Measurements from ENCODE around the gene NEAT1. TPM values are rescaled to one million over a fixed set of nuclear protein-coding genes. Genes with fewer than 3 reads are reported as not detected.

Gene NEAT1
- total RNA-seq, 2 donors from 2014 or later, result 110 to 1,326 TPM

- H3K36me3 ChIP-seq, result no peaks in the 10 kb centered on the region
Observed at GRCh38 chr11:65434057-65434666, 11.6 kb downstream of the NEAT1 start.

GRCh38 chr11:65434667-65435410 lies 12.2 kb downstream of the NEAT1 start:
- Histone ChIP-seq H3K4me3 (no peak overlapping the region), H3K4me1 (replicated peaks) (no peaks in the 10 kb centered on the region), H3K36me3 (no peaks in the 10 kb centered on the region), H3K27me3 (replicated peaks; ENCODE audit: insufficient read depth) (no peaks in the 10 kb centered on the region), H3K27ac (peak overlapping the region in 1 of 2 donors; percentile 100), H3K9me3 (no peaks in the 10 kb centered on the region)
- intact Hi-C loops (cut with DNase I), result loop anchor here (5.0 kb wide), 1 partner anchor 32 kb away; no protein-coding TSS in a partner anchor
- 86% methylated on average over 5 of the region's 5 CpGs for WGBS
- no peak for DNase-seq (ENCODE audit: low spot score)
- TF ChIP-seq POLR2AphosphoS5 (IDR thresholded peaks at IDR 0.05) (no peak), CTCF (IDR thresholded peaks at IDR 0.05) (no peak), POLR2A (IDR thresholded peaks at IDR 0.05) (peak; percentile 6)

More at GRCh38 chr11:65434057-65434666, 11.6 kb downstream of the NEAT1 start:
- peak; percentile 51 for TF ChIP-seq POLR2AphosphoS5 (IDR thresholded peaks at IDR 0.05)
- peak; percentile 9 for TF ChIP-seq POLR2A (IDR thresholded peaks at IDR 0.05)
- TF ChIP-seq CTCF (IDR thresholded peaks at IDR 0.05), result no peak
- peak; percentile 15 for DNase-seq (ENCODE audit: low spot score)
- Histone ChIP-seq H3K27ac (peak overlapping the region in 1 of 2 donors; percentile 100), H3K27me3 (replicated peaks; ENCODE audit: insufficient read depth) (no peaks in the 10 kb centered on the region), H3K4me3 (no peak overlapping the region), H3K4me1 (replicated peaks) (no peaks in the 10 kb centered on the region), H3K9me3 (no peaks in the 10 kb centered on the region)
- intact Hi-C loops (cut with DNase I), result loop anchor here (5.0 kb wide), 1 partner anchor 33 kb away; no protein-coding TSS in a partner anchor
- 56% methylated on average over 6 of the region's 6 CpGs for WGBS

- 77% methylated on average over 9 of the region's 9 CpGs for WGBS
- no peaks in the 10 kb centered on the region for H3K36me3 ChIP-seq
Observed at GRCh38 chr11:65435411-65435931, 12.9 kb downstream of the NEAT1 start.

GRCh38 chr11:65435981-65436411 lies 13.4 kb downstream of the NEAT1 start:
- WGBS, result 82% methylated on average over 8 of the region's 8 CpGs
- Histone ChIP-seq H3K4me1 (replicated peaks) (no peaks in the 10 kb centered on the region), H3K9me3 (no peaks in the 10 kb centered on the region), H3K4me3 (no peak overlapping the region), H3K27me3 (replicated peaks; ENCODE audit: insufficient read depth) (no peaks in the 10 kb centered on the region), H3K27ac (peak overlapping the region; percentile 3 to 100), H3K36me3 (no peaks in the 10 kb centered on the region)
- intact Hi-C loops (cut with DNase I), result no loop called here
- peak; percentile 36 for DNase-seq (ENCODE audit: low spot score)
- TF ChIP-seq POLR2A (IDR thresholded peaks at IDR 0.05) (no peak), POLR2AphosphoS5 (IDR thresholded peaks at IDR 0.05) (no peak)

More at GRCh38 chr11:65435411-65435931, 12.9 kb downstream of the NEAT1 start:
- H3K27me3 ChIP-seq (replicated peaks; ENCODE audit: insufficient read depth), result no peaks in the 10 kb centered on the region
- H3K27ac ChIP-seq, result peak overlapping the region; percentile 3 to 100
- H3K4me3 ChIP-seq, result no peak overlapping the region
- TF ChIP-seq POLR2AphosphoS5 (IDR thresholded peaks at IDR 0.05) (no peak), POLR2A (IDR thresholded peaks at IDR 0.05) (peak; percentile 8)
- DNase-seq (ENCODE audit: low spot score), result peak; percentile 21
- no peaks in the 10 kb centered on the region for H3K9me3 ChIP-seq
- intact Hi-C loops (cut with DNase I), result no loop called here
- no peaks in the 10 kb centered on the region for H3K4me1 ChIP-seq (replicated peaks)

GRCh38 chr11:65436412-65437032 lies 13.9 kb downstream of the NEAT1 start:
- Histone ChIP-seq H3K4me3 (no peak overlapping the region), H3K27me3 (replicated peaks; ENCODE audit: insufficient read depth) (no peaks in the 10 kb centered on the region), H3K36me3 (no peaks in the 10 kb centered on the region), H3K27ac (peak overlapping the region; percentile 3 to 100), H3K4me1 (replicated peaks) (no peaks in the 10 kb centered on the region), H3K9me3 (no peaks in the 10 kb centered on the region)
- TF ChIP-seq CTCF (IDR thresholded peaks at IDR 0.05) (no peak), POLR2AphosphoS5 (IDR thresholded peaks at IDR 0.05) (peak; percentile 25)
- WGBS, result 87% methylated on average over 5 of the region's 5 CpGs
- intact Hi-C loops (cut with DNase I), result no loop called here
- DNase-seq (ENCODE audit: low spot score), result peak; percentile 29
